K562 (cell line): ENCODE data around the gene TESK1. TPM values are rescaled to one million over a fixed set of nuclear protein-coding genes. Genes with fewer than 3 reads are reported as not detected.

Experiments
- CBX2 ChIP-seq: fragments of 200-600 bp; sonication (generic); IDR thresholded peaks from one replicate; pipeline ENCODE4 v1.6.1; 2012; ENCODE audit warnings: mild to moderate bottlenecking, low read length, inconsistent platforms; ENCODE audit not compliant: insufficient read depth, poor library complexity, severe bottlenecking
- CEBPG ChIP-seq, 3 experiments: fragments of 200-800 bp in 1 of 3; sonication (Bioruptor generic) in 1 of 3; sonication (generic) in 1 of 3; formaldehyde crosslinking in 1 of 3; IDR thresholded peaks in 2 of 3; conservative IDR thresholded peaks in 1 of 3; 2 replicates each; pipeline versions ENCODE4 v1.6.1 to v1.8.0; 2016 to 2022; ENCODE audit warnings: missing compliant biosample characterization in 2 of 3, missing genetic modification characterization in 2 of 3, mild to moderate bottlenecking in 1 of 3, missing genetic modification reagents in 1 of 3
- ILF3 ChIP-seq: fragments of 450-650 bp; IDR thresholded peaks from 2 replicates; pipeline ENCODE4 v1.6.1; 2018; ENCODE audit warnings: antibody characterized with exemption, mild to moderate bottlenecking, moderate library complexity, borderline replicate concordance
- LEF1 ChIP-seq: fragments of 450-650 bp; IDR thresholded peaks from 2 replicates; pipeline ENCODE4 v1.6.1; 2016; ENCODE audit warnings: mild to moderate bottlenecking
- MTA3 ChIP-seq: fragments of 450-650 bp; formaldehyde crosslinking; IDR thresholded peaks from 2 replicates; pipeline ENCODE4 v1.6.1; 2017; ENCODE audit warnings: mild to moderate bottlenecking, borderline replicate concordance
- SETDB1 ChIP-seq: IDR thresholded peaks from one replicate; pipeline ENCODE4 v1.6.1; 2012; ENCODE audit warnings: low read length, control low read depth, inconsistent platforms
- TAL1 ChIP-seq: fragments of 450-650 bp; IDR thresholded peaks from 2 replicates; pipeline ENCODE4 v1.6.1; 2016; ENCODE audit warnings: mild to moderate bottlenecking
- XRCC4 ChIP-seq: IDR thresholded peaks from one replicate; pipeline ENCODE4 v1.6.1; 2011; ENCODE audit not compliant: insufficient read depth, insufficient read length; ENCODE audit errors: extremely low read depth
- ZKSCAN1 ChIP-seq: fragments of 150-350 bp; IDR thresholded peaks from 2 replicates; pipeline ENCODE4 v1.6.1; 2016; ENCODE audit warnings: low read depth, low read length
- polyA plus RNA-seq, 8 experiments: library from polyadenylated mRNA; depleted of rRNA in 4 of 8; stranded (reverse) in 5 of 8; unstranded in 3 of 8; fragments of >200 nt; fragmentation: Nextera tagmentation in 2 of 8; fragmentation: Illumina TruSeq in 1 of 8; extraction: Ambion mirVana in 2 of 8; extraction: Trizol in 1 of 8; gene quantifications; 2 replicates each; pipeline versions ENCODE4 v1.2.1 to v1.2.3, GENCODE V29; 2011 to 2014; ENCODE audit warnings: inconsistent platforms in 1 of 8, missing spikeins in 1 of 8
- total RNA-seq, 7 experiments: library from RNA; depleted of rRNA in 6 of 7; stranded (reverse); fragments of >200 nt in 6 of 7; fragmentation: Illumina TruSeq in 2 of 7; extraction: Trizol in 2 of 7; gene quantifications; 2 replicates each; pipeline versions ENCODE4 v1.2.1 to v1.2.3, GENCODE V29; 2011 to 2021; ENCODE audit warnings: low replicate concordance in 1 of 7
- TF ChIP-seq, protein P1 (sequence below): fragments of 450-650 bp; IDR thresholded peaks from 2 replicates; pipeline ENCODE4 v1.6.1; 2016; ENCODE audit warnings: mild to moderate bottlenecking
- TF ChIP-seq, protein P2 (sequence below), 2 experiments: fragments of 450-650 bp in 1 of 2; IDR thresholded peaks; 2 replicates each; pipeline ENCODE4 v1.6.1; 2011 to 2017; ENCODE audit warnings: low read depth in 2 of 2, antibody characterized with exemption in 1 of 2, borderline replicate concordance in 1 of 2, low read length in 1 of 2, mild to moderate bottlenecking in 1 of 2, mixed read lengths in 1 of 2; ENCODE audit not compliant: control insufficient read depth in 1 of 2
- TF ChIP-seq, protein P3 (sequence below), 2 experiments: IDR thresholded peaks; 2 replicates each; pipeline ENCODE4 v1.6.1; 2012; ENCODE audit warnings: improper control_type of control experiment in 2 of 2, low read depth in 2 of 2, low read length in 2 of 2, borderline replicate concordance in 1 of 2
- TF ChIP-seq, protein P4 (sequence below), 2 experiments: IDR thresholded peaks in 1 of 2; conservative IDR thresholded peaks in 1 of 2; 2 replicates each; pipeline ENCODE4 v1.6.1; 2016; ENCODE audit warnings: low read depth in 2 of 2, mild to moderate bottlenecking in 1 of 2, missing compliant biosample characterization in 1 of 2, missing genetic modification characterization in 1 of 2, moderate library complexity in 1 of 2

TESK1 gene
- total and polyA plus RNA-seq, 9 of the 15 experiments (the other 6 are each of a cell fraction or from before 2014, with no cell fraction given) = 0.07 to 10.4 (median 4.1) TPM

DNA sequence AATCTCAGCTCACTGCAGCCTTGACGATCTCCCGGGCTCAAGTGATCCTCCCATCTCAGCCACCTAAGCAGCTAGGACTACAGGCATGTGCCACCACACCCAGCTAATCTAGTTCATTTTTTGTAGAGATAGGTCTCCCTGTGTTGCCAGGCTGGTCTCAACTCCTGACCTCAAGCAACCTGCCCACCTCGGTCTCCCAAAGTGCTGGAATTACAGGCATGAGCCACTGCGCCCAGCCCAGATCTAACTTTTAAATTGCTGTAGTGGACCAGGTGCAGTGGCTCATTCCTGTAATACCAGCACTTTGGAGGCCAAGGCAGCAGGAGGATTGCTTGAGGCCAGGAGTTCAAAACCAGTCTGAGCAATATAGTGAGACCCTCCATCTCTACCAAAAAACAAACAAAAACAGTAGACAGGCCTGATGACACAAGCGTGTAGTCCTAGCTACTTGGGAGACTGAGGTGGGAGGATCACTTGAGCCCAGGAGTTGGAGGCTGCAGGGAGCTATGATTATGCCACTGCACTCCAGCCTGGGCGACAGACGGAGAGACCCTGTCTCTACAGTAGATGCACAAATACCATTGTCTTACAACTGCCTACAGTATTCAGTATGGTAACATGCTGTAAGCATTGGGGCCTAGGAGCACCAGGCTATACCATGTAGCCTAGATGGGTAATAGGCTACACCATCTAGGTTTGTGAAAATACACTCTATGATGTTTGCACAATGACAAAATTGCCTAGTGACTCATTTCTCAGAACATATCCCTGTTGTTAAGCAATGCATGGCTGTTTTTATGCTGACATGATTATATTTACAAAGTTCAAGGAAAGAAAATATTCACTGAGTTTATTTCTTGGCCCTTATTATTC, 47.1 kb downstream of the TESK1 start (continued):
- TF ChIP-seq, protein P1, sequence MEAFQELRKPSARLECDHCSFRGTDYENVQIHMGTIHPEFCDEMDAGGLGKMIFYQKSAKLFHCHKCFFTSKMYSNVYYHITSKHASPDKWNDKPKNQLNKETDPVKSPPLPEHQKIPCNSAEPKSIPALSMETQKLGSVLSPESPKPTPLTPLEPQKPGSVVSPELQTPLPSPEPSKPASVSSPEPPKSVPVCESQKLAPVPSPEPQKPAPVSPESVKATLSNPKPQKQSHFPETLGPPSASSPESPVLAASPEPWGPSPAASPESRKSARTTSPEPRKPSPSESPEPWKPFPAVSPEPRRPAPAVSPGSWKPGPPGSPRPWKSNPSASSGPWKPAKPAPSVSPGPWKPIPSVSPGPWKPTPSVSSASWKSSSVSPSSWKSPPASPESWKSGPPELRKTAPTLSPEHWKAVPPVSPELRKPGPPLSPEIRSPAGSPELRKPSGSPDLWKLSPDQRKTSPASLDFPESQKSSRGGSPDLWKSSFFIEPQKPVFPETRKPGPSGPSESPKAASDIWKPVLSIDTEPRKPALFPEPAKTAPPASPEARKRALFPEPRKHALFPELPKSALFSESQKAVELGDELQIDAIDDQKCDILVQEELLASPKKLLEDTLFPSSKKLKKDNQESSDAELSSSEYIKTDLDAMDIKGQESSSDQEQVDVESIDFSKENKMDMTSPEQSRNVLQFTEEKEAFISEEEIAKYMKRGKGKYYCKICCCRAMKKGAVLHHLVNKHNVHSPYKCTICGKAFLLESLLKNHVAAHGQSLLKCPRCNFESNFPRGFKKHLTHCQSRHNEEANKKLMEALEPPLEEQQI = no peak
- TF ChIP-seq TAL1 (no peak), CEBPG (CRISPR knock-in tag; IDR thresholded peaks at IDR 0.05) (no peak), CEBPG (tag; conservative IDR thresholded peaks at IDR 0.05 in 1 of 2, IDR thresholded peaks at IDR 0.05 in 1 of 2) (peak in 1 of 2 experiments; percentile 64; a peak in 1 of 4 replicates), LEF1 (no peak), MTA3 (no peak), ILF3 (no peak), CBX2 (no peak), SETDB1 (no peak), ZKSCAN1 (no peak), XRCC4 (no peak)
- TF ChIP-seq, protein P2, sequence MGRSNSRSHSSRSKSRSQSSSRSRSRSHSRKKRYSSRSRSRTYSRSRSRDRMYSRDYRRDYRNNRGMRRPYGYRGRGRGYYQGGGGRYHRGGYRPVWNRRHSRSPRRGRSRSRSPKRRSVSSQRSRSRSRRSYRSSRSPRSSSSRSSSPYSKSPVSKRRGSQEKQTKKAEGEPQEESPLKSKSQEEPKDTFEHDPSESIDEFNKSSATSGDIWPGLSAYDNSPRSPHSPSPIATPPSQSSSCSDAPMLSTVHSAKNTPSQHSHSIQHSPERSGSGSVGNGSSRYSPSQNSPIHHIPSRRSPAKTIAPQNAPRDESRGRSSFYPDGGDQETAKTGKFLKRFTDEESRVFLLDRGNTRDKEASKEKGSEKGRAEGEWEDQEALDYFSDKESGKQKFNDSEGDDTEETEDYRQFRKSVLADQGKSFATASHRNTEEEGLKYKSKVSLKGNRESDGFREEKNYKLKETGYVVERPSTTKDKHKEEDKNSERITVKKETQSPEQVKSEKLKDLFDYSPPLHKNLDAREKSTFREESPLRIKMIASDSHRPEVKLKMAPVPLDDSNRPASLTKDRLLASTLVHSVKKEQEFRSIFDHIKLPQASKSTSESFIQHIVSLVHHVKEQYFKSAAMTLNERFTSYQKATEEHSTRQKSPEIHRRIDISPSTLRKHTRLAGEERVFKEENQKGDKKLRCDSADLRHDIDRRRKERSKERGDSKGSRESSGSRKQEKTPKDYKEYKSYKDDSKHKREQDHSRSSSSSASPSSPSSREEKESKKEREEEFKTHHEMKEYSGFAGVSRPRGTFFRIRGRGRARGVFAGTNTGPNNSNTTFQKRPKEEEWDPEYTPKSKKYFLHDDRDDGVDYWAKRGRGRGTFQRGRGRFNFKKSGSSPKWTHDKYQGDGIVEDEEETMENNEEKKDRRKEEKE (IDR thresholded peaks at IDR 0.05; ENCODE audit: borderline replicate concordance in 1 of 2, control insufficient read depth in 1 of 2, low read depth in 2 of 2, low read length in 1 of 2) = no peak
- TF ChIP-seq, protein P3, sequence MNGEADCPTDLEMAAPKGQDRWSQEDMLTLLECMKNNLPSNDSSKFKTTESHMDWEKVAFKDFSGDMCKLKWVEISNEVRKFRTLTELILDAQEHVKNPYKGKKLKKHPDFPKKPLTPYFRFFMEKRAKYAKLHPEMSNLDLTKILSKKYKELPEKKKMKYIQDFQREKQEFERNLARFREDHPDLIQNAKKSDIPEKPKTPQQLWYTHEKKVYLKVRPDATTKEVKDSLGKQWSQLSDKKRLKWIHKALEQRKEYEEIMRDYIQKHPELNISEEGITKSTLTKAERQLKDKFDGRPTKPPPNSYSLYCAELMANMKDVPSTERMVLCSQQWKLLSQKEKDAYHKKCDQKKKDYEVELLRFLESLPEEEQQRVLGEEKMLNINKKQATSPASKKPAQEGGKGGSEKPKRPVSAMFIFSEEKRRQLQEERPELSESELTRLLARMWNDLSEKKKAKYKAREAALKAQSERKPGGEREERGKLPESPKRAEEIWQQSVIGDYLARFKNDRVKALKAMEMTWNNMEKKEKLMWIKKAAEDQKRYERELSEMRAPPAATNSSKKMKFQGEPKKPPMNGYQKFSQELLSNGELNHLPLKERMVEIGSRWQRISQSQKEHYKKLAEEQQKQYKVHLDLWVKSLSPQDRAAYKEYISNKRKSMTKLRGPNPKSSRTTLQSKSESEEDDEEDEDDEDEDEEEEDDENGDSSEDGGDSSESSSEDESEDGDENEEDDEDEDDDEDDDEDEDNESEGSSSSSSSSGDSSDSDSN (IDR thresholded peaks at IDR 0.05; ENCODE audit: borderline replicate concordance in 1 of 2, low read depth in 2 of 2, low read length in 2 of 2) = no peak
- TF ChIP-seq, protein P4, sequence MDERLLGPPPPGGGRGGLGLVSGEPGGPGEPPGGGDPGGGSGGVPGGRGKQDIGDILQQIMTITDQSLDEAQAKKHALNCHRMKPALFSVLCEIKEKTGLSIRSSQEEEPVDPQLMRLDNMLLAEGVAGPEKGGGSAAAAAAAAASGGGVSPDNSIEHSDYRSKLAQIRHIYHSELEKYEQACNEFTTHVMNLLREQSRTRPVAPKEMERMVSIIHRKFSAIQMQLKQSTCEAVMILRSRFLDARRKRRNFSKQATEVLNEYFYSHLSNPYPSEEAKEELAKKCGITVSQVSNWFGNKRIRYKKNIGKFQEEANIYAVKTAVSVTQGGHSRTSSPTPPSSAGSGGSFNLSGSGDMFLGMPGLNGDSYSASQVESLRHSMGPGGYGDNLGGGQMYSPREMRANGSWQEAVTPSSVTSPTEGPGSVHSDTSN (CRISPR knock-in tag; IDR thresholded peaks at IDR 0.05; ENCODE audit: low read depth) = no peak
- TF ChIP-seq, protein P4 (tag; conservative IDR thresholded peaks at IDR 0.05; ENCODE audit: low read depth) = no peak
